SH-SY5Y (cell line): ENCODE results near the gene HECW1.

Source experiments
- GATA2 ChIP-seq: IDR thresholded peaks from 2 replicates; pipeline ENCODE4 v1.6.1; 2011; ENCODE audit warnings: mild to moderate bottlenecking, low read depth, low read length
- GATA3 ChIP-seq: IDR thresholded peaks from 2 replicates; pipeline ENCODE4 v1.6.1; 2011; ENCODE audit warnings: low read depth, mild to moderate bottlenecking, low read length, moderate library complexity

DNA sequence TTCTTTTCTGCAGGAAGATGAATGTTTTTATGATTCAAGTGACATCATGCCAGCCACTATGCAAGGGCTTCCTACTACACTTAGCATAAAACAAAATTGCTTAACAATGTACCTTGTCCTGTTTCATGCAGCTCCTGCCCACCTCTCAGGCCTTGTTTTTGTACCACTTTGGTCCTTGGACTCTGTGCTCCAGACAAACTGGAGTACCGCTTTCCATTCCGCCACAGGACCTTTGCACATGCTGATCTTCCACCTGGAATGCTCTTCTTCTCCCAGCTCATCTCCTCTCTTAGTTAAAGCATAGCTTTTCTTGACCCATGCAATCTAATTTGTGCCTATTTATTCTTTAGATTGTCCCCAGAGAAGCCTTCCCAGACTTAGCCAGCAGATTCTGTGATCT, 393.0 kb downstream of the HECW1 start:
- no peak for TF ChIP-seq GATA2
- TF ChIP-seq GATA3: no peak
